ENCODE measurements around the gene SACM1L.
"Not testable (repeated sequence)": the region's sequence is repeated elsewhere in the genome, so short reads cannot be mapped to it uniquely, and the experiment has no call there.

The SACM1L gene

DNA sequence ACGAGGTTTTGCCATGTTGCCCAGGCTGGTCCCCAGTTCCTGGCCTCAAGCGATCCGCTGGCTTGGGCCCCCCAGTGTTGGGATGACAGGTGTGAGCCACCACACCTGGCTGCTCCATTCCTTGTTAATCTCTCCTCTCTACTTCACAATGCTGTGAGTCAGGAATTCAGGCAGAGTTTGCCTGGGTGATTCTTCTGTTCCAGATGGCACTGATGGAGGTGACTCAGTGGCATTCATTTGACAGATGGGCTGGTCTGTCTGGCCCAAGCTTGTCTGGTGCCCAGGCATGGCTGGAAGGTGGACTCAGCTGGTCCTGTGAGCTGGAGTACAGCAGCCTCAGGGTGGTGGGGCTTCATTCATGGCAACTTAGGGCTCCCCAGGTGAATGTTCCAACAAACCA, 63.9 kb downstream of the SACM1L start (continued):
- TF ChIP-seq CSRNP3 (CRISPR knock-in tag; IDR thresholded peaks at IDR 0.05) = no peak

DNA sequence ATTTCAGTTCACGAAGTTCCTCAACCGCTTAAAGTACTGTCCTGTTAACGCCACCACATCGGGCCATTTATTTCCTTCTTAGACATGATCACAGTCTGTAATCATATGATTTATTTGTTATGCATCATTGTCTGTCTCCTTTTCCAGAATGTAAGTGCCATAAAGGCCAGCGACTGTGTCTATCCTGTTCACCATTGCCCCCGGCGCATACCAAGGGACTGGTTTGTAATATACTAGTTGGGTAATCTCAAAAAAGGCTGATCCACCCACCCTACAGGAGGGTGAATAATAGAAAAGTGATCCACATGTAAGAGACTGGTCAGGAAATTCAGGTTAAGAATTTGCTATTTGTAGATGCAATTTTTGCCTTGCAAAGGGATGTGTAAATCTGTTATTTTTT, 65.3 kb downstream of the SACM1L start:
- TF ChIP-seq TCF4 (CRISPR knock-in tag; IDR thresholded peaks at IDR 0.05; ENCODE audit: borderline replicate concordance) = no peak
- TF ChIP-seq ZC3H10 (CRISPR knock-in tag; IDR thresholded peaks at IDR 0.05) = no peak
- TF ChIP-seq ZNF8 (CRISPR knock-in tag; IDR thresholded peaks at IDR 0.05) = no peak
- TF ChIP-seq ESRRG (CRISPR knock-in tag; IDR thresholded peaks at IDR 0.05) = no peak
- no peak for TF ChIP-seq SNAI2 (CRISPR knock-in tag; IDR thresholded peaks at IDR 0.05)
- ATAC-seq = no peak

- no peak for TF ChIP-seq ISL1 (CRISPR knock-in tag; IDR thresholded peaks at IDR 0.05)
- no peak for TF ChIP-seq SNAI2 (CRISPR knock-in tag; IDR thresholded peaks at IDR 0.05)
- no peak for TF ChIP-seq PPARA (CRISPR knock-in tag; IDR thresholded peaks at IDR 0.05; ENCODE audit: borderline replicate concordance)
- no peak for TF ChIP-seq ZFP30 (CRISPR knock-in tag; IDR thresholded peaks at IDR 0.05)
- TF ChIP-seq ZNF8 (CRISPR knock-in tag; IDR thresholded peaks at IDR 0.05) = no peak
- no peak for TF ChIP-seq GLIS3 (CRISPR knock-in tag; IDR thresholded peaks at IDR 0.05)
- TF ChIP-seq, protein P1, sequence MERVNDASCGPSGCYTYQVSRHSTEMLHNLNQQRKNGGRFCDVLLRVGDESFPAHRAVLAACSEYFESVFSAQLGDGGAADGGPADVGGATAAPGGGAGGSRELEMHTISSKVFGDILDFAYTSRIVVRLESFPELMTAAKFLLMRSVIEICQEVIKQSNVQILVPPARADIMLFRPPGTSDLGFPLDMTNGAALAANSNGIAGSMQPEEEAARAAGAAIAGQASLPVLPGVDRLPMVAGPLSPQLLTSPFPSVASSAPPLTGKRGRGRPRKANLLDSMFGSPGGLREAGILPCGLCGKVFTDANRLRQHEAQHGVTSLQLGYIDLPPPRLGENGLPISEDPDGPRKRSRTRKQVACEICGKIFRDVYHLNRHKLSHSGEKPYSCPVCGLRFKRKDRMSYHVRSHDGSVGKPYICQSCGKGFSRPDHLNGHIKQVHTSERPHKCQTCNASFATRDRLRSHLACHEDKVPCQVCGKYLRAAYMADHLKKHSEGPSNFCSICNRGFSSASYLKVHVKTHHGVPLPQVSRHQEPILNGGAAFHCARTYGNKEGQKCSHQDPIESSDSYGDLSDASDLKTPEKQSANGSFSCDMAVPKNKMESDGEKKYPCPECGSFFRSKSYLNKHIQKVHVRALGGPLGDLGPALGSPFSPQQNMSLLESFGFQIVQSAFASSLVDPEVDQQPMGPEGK (CRISPR knock-in tag; IDR thresholded peaks at IDR 0.05; ENCODE audit: borderline replicate concordance) = no peak
- no peak for TF ChIP-seq ZNF565 (CRISPR knock-in tag; conservative IDR thresholded peaks at IDR 0.05; ENCODE audit: low read depth)
- TF ChIP-seq ZNF70 (CRISPR knock-in tag; IDR thresholded peaks at IDR 0.05) = no peak
- TF ChIP-seq TOX (CRISPR knock-in tag; IDR thresholded peaks at IDR 0.05; ENCODE audit: borderline replicate concordance) = no peak
- ATAC-seq = no peak
Observed at GRCh38 chr3:45756055-45756454, 66.9 kb downstream of the SACM1L start.

DNA sequence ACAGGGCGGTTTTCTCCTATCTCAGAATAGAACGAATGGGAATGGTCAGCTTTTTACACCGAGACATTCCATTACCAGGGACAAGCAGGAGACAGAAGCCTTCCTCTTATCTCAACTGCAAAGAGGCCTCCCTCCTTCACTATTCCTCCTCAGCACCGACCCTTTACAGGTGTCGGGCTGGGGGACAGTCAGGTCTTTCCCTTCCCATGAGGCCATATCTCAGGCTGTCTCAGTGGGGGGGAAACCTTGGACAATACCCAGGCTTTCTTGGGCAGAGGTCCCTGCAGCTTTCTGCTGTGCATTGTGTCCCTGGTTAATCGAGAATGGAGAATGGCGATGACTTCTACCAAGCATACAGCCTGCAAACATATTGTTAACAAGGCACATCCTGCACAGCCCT, 67.9 kb downstream of the SACM1L start:
- ATAC-seq = not testable (repeated sequence)

DNA sequence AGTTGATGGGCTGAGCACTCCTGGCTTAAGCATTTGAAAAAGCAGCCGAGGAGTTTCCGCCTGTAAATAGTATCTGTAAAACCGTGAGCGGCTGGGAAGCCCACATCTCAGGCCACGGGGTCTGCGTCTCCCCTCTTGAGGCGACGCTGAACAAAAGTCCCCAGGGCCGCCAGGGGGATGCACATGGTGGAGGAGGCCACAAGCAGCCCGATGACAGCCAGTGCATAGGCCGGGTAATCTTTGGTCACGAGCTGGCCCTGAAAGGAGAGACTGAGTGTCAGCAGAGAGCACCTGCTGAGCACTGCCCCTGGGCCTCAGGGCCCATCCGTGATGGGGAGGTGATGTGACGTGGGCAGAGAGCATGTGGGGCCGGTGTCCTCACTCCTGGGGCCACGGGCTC, 69.7 kb downstream of the SACM1L start:
- TF ChIP-seq RARB (CRISPR knock-in tag; IDR thresholded peaks at IDR 0.05) (no peak), ZC3H10 (CRISPR knock-in tag; IDR thresholded peaks at IDR 0.05) (no peak), CSRNP3 (CRISPR knock-in tag; IDR thresholded peaks at IDR 0.05) (no peak), TSHZ2 (CRISPR knock-in tag; IDR thresholded peaks at IDR 0.05) (no peak), TCF4 (CRISPR knock-in tag; IDR thresholded peaks at IDR 0.05; ENCODE audit: borderline replicate concordance) (no peak), ESRRG (CRISPR knock-in tag; IDR thresholded peaks at IDR 0.05) (no peak), ISL1 (CRISPR knock-in tag; IDR thresholded peaks at IDR 0.05) (no peak)
- TF ChIP-seq, protein P1 (CRISPR knock-in tag; IDR thresholded peaks at IDR 0.05; ENCODE audit: borderline replicate concordance) = no peak
- TF ChIP-seq, protein P2, sequence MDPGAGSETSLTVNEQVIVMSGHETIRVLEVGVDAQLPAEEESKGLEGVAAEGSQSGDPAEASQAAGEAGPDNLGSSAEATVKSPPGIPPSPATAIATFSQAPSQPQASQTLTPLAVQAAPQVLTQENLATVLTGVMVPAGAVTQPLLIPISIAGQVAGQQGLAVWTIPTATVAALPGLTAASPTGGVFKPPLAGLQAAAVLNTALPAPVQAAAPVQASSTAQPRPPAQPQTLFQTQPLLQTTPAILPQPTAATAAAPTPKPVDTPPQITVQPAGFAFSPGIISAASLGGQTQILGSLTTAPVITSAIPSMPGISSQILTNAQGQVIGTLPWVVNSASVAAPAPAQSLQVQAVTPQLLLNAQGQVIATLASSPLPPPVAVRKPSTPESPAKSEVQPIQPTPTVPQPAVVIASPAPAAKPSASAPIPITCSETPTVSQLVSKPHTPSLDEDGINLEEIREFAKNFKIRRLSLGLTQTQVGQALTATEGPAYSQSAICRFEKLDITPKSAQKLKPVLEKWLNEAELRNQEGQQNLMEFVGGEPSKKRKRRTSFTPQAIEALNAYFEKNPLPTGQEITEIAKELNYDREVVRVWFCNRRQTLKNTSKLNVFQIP (CRISPR knock-in tag; IDR thresholded peaks at IDR 0.05; ENCODE audit: borderline replicate concordance, low read depth) = no peak
- ATAC-seq = no peak
